HPDE6-E6E7 (cell line): ENCODE data around the gene HTT.

Experiments
- DNase-seq: peaks from one replicate; pipeline ENCODE4 v3.0.0; 2011; ENCODE audit warnings: missing footprints; ENCODE audit errors: extremely low spot score

Gene HTT

GRCh38 chr4:3234171-3235029 lies 159.9 kb downstream of the HTT start:
- no peak for DNase-seq

GRCh38 chr4:3235030-3235345 lies 160.5 kb downstream of the HTT start:
- DNase-seq: no peak

GRCh38 chr4:3235581-3235980 lies 161.1 kb downstream of the HTT start:
- no peak for DNase-seq

- DNase-seq: no peak
These were observed 161.9 kb downstream of the HTT start for GRCh38 chr4:3236326-3236878.

- DNase-seq: no peak
These were observed 162.8 kb downstream of the HTT start for GRCh38 chr4:3237266-3237665.

GRCh38 chr4:3237712-3238560 lies 163.5 kb downstream of the HTT start:
- no peak for DNase-seq

- no peak for DNase-seq
These were observed 164.2 kb downstream of the HTT start for GRCh38 chr4:3238721-3239120.

GRCh38 chr4:3239303-3239702 lies 164.8 kb downstream of the HTT start:
- DNase-seq: no peak

- DNase-seq: no peak
These were observed 165.8 kb downstream of the HTT start for GRCh38 chr4:3239998-3240920.

- no peak for DNase-seq
These were observed 166.5 kb downstream of the HTT start for GRCh38 chr4:3240936-3241522.

- no peak for DNase-seq
These were observed 167.5 kb downstream of the HTT start for GRCh38 chr4:3241898-3242524.

- DNase-seq: no peak
These were observed 168.8 kb downstream of the HTT start for GRCh38 chr4:3243136-3243780.

- DNase-seq: no peak
These were observed 169.5 kb downstream of the HTT start for GRCh38 chr4:3244002-3244401.

- no peak for DNase-seq
These were observed 170.3 kb downstream of the HTT start for GRCh38 chr4:3244747-3245146.

GRCh38 chr4:3245676-3246075 lies 171.2 kb downstream of the HTT start:
- DNase-seq: no peak

GRCh38 chr4:3246458-3247398 lies 172.2 kb downstream of the HTT start:
- no peak for DNase-seq

GRCh38 chr4:3247399-3248177 lies 173.1 kb downstream of the HTT start:
- no peak for DNase-seq

- no peak for DNase-seq
These were observed 173.6 kb downstream of the HTT start for GRCh38 chr4:3248178-3248480.
